Activated CD8-positive, alpha-beta memory T cell treated with anti-CD3 and anti-CD28 coated beads, Interleukin-2, amount 10 ng/mL, durations not matched to agents 7 days and 5 days (primary cell): ENCODE measurements around the gene PCYT1A. TPM values are rescaled to one million over a fixed set of nuclear protein-coding genes. Genes with fewer than 3 reads are reported as not detected.
"Not testable (repeated sequence)": the region's sequence is repeated elsewhere in the genome, so short reads cannot be mapped to it uniquely, and the experiment has no call there.

ENCODE experiments used
- ATAC-seq: fragments of 150-1000 bp; cut with Tn5 transposase; one replicate; pipeline ENCODE4 v1.10.0; 2021; ENCODE audit warnings: moderate library complexity
- CTCF ChIA-PET: fragments of 350-600 bp; sonication (Branson Sonifier 250); formaldehyde crosslinking; loops from one replicate; lab custom pipeline; 2021; ENCODE audit warnings: antibody characterized with exemption; lab: Charles Lee
- DNase-seq: peaks from one replicate; pipeline ENCODE4 v3.0.0-alpha.2; 2020
- H3K27ac Mint-ChIP-seq: one replicate; pipeline ENCODE4 v1.8.0; 2021; ENCODE audit warnings: mild to moderate bottlenecking, mixed read lengths
- H3K27me3 Mint-ChIP-seq: one replicate; pipeline ENCODE4 v1.8.0; 2021; ENCODE audit warnings: mixed read lengths
- H3K36me3 Mint-ChIP-seq: one replicate; pipeline ENCODE4 v1.8.0; 2021; ENCODE audit warnings: mild to moderate bottlenecking, mixed read lengths
- H3K4me1 Mint-ChIP-seq: one replicate; pipeline ENCODE4 v1.8.0; 2021; ENCODE audit warnings: mixed read lengths
- H3K4me3 Mint-ChIP-seq: one replicate; pipeline ENCODE4 v1.8.0; 2021; ENCODE audit warnings: mild to moderate bottlenecking, moderate library complexity, mixed read lengths
- H3K9me3 Mint-ChIP-seq: one replicate; pipeline ENCODE4 v1.8.0; 2022; ENCODE audit warnings: low read depth, mixed read lengths
- total RNA-seq, 2 experiments: library from RNA; stranded (reverse); gene quantifications; one replicate each; pipeline ENCODE4 v1.2.3, GENCODE V29; 2021

Gene PCYT1A
- total RNA-seq, 2 experiments from 2014 or later: 57.7 to 61.6 TPM

DNA sequence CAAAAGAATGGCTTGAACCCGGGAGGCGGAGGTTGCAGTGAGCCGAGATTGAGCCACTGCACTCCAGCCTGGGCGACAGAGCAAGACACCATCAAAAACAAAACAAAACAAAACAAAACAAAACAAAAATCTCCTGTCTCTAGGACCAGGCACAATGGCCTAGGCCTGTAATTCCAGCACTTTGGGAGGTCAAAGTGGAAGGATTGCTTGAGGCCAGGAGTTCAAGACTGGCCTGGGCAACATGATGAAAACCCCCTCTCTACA is 103.4 kb downstream of the PCYT1A start:
- not testable (repeated sequence) for ATAC-seq, H3K4me3 Mint-ChIP-seq, DNase-seq, H3K27me3 Mint-ChIP-seq, H3K9me3 Mint-ChIP-seq, H3K36me3 Mint-ChIP-seq
- CTCF ChIA-PET: interaction anchor here (1.3 to 2.6 kb wide), 3 partner anchors 72 to 114 kb away, joined by 3 to 14 read pairs (median 3); no protein-coding TSS in a partner anchor
- Mint-ChIP-seq H3K27ac (peak overlapping the region; percentile 99), H3K4me1 (peaks cover 77% of the 10 kb centered on the region)

- H3K27ac Mint-ChIP-seq: peak overlapping the region; percentile 99
- peaks cover 6% of the 10 kb centered on the region for H3K36me3 Mint-ChIP-seq
- DNase-seq (no peak), ATAC-seq (no peak)
- H3K27me3 Mint-ChIP-seq: no peaks in the 10 kb centered on the region
- peaks cover 74% of the 10 kb centered on the region for H3K4me1 Mint-ChIP-seq
- H3K9me3 Mint-ChIP-seq: no peaks in the 10 kb centered on the region
- CTCF ChIA-PET: interaction anchor here (0.7 to 4.7 kb wide), 12 partner anchors 10 to 117 kb away, joined by 3 to 54 read pairs (median 4); no protein-coding TSS in a partner anchor
- H3K4me3 Mint-ChIP-seq: peak overlapping the region; percentile 58
Measured at GRCh38 chr3:196181127-196181546, 106.4 kb downstream of the PCYT1A start.

- Mint-ChIP-seq H3K36me3 (peaks cover 6% of the 10 kb centered on the region), H3K27me3 (no peaks in the 10 kb centered on the region), H3K9me3 (no peaks in the 10 kb centered on the region), H3K4me1 (peaks cover 70% of the 10 kb centered on the region), H3K4me3 (peak overlapping the region; percentile 57), H3K27ac (peak overlapping the region; percentile 99)
- DNase-seq (no peak), ATAC-seq (no peak)
- CTCF ChIA-PET: interaction anchor here (0.9 to 4.7 kb wide), 13 partner anchors 11 to 107 kb away, joined by 3 to 54 read pairs (median 6); no protein-coding TSS in a partner anchor
Measured at GRCh38 chr3:196180346-196180745, 107.2 kb downstream of the PCYT1A start.

Other genes with a start within 250 kb of the PCYT1A start
- 100 to 1,000 TPM; 409 to 782 TPM for gene TFRC, start 205.6 kb downstream of the PCYT1A start, total RNA-seq
- gene ZDHHC19, start 76.3 kb downstream of the PCYT1A start, total RNA-seq: not detected
- gene SLC51A, start 71.2 kb downstream of the PCYT1A start, total RNA-seq: not detected
- 10 to 100 TPM; 13.9 to 19.9 TPM for gene DYNLT2B, start 30.5 kb upstream of the PCYT1A start, total RNA-seq
- not detected for gene TM4SF19, start 50.7 kb upstream of the PCYT1A start, total RNA-seq
- gene UBXN7, start 144.7 kb upstream of the PCYT1A start, total RNA-seq: 10 to 100 TPM; 50.7 to 60.8 TPM
- 10 to 100 TPM; 29.6 to 39.4 TPM for gene RNF168, start 216.0 kb upstream of the PCYT1A start, total RNA-seq
- not detected for gene SMCO1, start 227.6 kb upstream of the PCYT1A start, total RNA-seq